HPDE6-E6E7 (cell line): ENCODE results near the gene SDCCAG8.

Experiments
- DNase-seq: peaks from one replicate; pipeline ENCODE4 v3.0.0; 2011; ENCODE audit warnings: missing footprints; ENCODE audit errors: extremely low spot score

Gene SDCCAG8

GRCh38 chr1:243254233-243254926, 1.5 kb upstream of the SDCCAG8 start:
- DNase-seq: peak; percentile 23

DNA sequence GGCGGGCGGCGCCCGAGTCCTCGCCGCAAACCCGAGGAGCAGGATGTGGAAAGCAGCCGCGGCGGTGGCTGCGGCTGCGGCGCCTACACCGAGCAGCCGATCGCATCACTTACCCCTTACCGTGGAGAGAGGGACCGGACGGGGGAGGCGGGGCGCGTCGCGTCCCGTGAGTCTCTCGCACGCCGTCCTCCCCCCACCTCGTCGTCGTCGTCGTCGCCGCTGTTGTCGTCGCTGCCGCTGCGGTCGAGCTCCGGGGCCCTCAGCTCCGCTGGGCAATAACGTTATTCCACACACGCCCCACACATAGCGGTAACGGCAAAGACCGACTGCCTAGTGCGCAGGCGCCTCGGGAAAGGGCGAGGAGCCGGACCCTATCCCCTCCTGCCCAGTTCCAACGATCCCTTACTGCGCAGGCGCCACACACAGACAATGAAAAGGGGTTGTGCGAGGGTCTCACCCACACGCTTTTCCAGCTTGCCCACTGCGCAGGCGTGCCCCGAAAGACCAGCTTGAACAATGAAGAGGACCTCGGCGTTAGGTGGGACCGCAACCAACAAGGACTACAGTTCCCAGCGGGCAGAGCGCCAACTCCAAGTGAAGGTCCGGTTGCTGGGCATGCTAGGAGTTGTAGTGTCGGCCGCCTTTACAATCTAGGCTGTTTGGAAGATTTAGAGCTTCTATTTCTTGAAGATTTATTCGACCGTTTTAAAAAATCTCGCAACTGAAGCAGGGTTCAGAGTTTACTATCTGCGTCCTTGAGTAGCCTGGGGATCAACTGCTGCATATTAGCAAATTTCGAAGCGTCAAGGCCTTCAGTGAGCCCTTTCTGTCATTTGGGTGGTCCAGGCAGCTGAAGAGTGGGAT, 682 bp upstream of the SDCCAG8 start, which contains the start of gene CEP170:
Gene CEP170, minus strand, starts transcription at position 355 of the 864 bp plus-strand sequence. CDS start 30,001 bp downstream, outside the sequence.
- DNase-seq: peak; percentile 80

- no peak for DNase-seq
These were observed 749 bp downstream of the SDCCAG8 start for GRCh38 chr1:243256590-243256989.

GRCh38 chr1:243257189-243257588, 1.3 kb downstream of the SDCCAG8 start:
- DNase-seq: no peak

DNA sequence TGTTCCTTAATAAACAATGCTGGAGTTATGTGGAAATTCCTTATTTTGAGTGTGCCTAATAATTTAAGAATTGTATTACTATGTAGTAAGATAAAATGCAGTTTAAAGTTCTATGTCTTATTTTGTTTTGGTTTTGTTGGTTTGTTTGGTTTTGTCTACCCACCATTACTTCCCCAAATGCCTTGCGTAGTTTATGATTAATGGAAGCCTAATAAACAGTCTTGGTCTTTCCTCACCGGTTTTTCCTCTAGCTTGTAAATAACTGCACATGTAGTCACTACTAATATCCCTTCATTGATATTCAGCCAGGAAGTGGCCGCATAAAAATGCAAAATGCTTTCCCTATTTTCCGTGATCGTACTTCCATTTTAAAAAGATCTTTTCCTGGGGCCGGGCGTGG, 2.9 kb downstream of the SDCCAG8 start:
- no peak for DNase-seq

- no peak for DNase-seq
These were observed 4.5 kb downstream of the SDCCAG8 start for GRCh38 chr1:243260221-243260880.

DNA sequence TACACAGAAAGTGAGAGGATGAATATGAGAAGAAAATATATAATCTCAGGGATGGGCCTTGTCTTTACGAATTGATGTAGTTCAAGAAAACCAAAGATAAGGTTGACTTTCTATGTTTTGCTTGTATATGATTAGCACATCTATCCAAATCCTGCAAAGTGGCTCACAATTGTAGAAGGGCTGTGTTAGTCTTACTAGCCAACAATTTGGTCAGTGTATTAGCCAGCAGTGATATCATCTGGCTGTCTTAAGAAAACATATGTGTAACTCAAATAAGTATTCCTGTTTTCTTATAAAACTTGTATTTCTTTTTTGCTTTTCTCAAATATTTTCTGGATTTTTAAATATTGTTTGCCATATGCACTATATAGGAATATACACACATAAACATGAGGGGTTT, 5.5 kb downstream of the SDCCAG8 start:
- no peak for DNase-seq

- DNase-seq: no peak
These were observed 8.9 kb downstream of the SDCCAG8 start for GRCh38 chr1:243264717-243265116.

DNA sequence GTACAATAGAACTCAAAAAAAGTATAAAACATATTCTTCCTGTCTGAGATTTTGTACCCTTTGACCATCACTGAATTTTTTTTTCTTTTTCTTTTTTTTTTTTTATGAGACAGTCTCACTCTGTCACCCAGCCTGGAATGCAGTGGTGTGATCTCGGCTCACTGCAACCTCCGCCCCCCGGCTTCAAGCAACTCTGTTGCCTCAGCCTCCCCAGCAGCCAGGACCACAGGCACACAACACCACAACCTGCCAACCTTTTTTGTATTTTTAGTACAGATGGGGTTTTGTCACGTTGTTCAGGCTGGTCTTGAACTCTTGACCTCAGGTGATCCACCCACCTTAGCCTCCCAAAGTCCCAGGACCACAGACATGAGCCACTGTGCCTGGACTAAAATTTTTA, 10.4 kb downstream of the SDCCAG8 start:
- DNase-seq: no peak

DNA sequence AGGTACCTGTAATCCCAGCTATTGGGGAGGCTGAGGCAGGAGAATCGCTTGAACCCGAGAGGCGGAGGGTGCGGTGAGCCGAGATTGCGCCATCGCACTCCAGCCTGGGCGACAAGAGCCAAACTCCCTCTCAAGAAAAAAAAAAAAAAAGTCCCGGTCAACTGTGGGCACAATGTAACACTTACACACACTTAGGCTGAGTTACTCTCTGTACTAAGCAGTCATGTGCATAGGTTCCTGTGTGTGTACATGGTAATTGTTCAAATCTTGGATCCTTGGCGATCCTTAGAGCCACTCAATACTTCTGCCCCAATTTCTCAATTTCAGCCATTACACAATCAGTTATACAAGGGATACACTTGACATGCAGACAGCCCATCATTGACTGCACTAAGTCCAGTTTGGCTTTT, 11.6 kb downstream of the SDCCAG8 start:
- no peak for DNase-seq

- DNase-seq: peak; percentile 46
These were observed 12.2 kb downstream of the SDCCAG8 start for GRCh38 chr1:243267914-243268653.

DNA sequence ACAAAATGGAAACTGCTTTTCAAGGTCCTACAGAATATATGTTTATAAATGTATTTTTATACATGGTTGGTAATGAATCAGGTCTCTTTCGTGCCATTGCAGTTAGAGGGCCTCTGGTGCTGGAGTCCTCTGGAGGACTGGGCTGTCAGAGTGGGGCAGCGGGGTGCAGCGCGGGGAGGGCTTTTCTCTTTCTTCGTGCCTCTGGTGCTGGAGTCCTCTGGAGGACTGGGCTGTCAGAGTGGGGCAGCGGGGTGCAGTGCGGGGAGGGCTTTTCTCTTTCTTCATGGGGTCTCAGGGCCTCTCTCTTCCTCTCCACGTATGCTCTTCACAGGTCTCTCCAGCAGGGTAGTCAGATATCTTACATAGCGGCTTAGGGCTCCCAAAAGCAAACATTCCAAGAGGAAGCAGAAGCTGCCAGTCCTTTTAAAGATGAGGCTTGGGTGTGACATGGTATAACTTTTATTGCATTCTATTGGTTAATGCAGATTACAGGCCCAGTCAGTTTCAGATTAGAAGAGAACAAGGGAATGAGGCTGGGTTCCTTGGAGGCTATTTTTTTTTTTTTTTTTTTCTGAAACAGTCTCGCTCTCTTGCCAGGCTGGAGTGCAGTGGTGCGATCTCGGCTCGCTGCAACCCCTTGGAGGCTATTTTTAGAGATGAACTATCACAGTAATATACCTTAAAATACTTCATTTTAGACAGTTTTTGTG, 13.1 kb downstream of the SDCCAG8 start:
- no peak for DNase-seq

GRCh38 chr1:243269461-243269801, 13.6 kb downstream of the SDCCAG8 start:
- DNase-seq: no peak

DNA sequence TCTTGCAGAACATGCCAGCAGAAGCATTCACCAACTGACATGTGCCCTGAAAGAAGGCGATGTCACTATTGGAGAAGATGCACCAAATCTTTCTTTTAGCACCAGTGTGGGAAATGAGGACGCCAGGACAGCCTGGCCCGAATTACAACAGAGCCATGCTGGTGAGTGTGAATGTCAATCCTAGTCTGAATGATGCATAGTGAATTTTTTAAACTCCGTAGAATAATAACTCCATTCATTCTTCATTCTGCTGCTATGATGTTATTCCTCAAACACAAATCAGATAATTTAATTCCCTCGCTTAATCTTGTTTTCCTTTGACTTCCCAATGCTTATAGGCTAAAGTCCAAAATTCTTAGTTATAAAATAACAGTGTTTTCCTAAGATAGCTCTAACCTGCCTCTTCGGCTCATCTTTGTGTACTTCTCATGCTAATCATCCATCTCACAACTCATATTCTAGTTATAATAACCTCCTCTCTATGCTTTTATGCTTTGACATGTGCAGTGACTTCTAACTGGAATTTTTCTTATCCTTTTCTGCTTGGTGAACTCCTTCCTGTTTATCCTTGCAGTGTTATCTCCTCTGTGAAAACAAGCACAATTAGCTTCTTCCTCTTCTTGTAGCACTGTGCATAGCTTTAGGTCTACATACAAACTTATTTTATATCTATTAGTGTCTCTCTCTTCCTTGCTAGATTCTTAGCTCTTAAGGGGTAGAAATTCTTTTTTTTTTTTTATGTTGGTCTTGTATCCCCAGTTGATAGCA, 14.4 kb downstream of the SDCCAG8 start:
- no peak for DNase-seq

- no peak for DNase-seq
These were observed 16.2 kb downstream of the SDCCAG8 start for GRCh38 chr1:243271996-243272395.

DNA sequence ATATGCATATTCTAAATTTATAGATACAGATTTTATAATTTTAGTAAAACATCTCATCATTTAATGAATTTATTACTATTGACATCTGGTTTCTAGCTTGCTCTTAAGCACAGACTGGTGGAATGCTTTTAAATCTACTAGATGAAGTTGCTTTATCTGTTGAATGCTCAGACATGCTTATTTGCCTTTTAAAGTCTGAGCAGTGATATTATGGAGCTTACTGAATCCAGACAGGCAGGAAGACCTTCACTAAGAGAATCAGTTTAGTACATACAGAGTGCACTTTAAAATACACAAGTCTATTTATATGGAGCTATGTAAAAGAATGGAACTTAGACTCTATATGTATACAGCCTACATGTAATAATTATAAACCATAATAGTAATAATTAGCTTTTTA, 16.6 kb downstream of the SDCCAG8 start:
- DNase-seq: no peak

DNA sequence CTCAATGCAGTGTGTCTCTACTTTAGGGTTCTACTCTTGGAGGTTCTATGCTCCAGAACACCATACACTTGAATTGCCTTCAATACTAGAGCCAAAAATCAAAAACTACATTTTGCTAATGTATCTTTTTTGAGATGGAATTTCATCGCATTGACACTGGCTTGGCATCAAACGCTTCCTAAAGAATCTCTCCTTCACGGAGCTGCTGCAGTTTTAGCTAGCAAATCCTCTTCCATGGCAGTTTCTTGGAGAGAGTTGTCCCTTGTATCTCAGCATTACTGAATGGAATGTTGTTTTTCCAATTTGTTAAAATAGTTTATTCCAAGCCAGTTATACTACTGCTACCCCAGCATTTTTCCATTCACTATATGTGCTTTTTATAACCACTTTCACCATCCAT, 17.7 kb downstream of the SDCCAG8 start:
- DNase-seq: no peak

- no peak for DNase-seq
These were observed 18.1 kb downstream of the SDCCAG8 start for GRCh38 chr1:243273945-243274344.

GRCh38 chr1:243275316-243275715, 19.5 kb downstream of the SDCCAG8 start:
- DNase-seq: no peak

- DNase-seq: no peak
These were observed 24.8 kb downstream of the SDCCAG8 start for GRCh38 chr1:243280571-243281129.
